Endothelial cell of umbilical vein (primary cell): ENCODE results near the gene ARMC5. TPM values are rescaled to one million over a fixed set of nuclear protein-coding genes. Genes with fewer than 3 reads are reported as not detected.
A peak's percentile ranks its signal among the peaks of the same experiment; 100 is the strongest.

Experiments
- BruUV-seq: library from RNA; stranded (reverse); fragments of 400-500 nt; replicated peaks from 2 replicates; lab custom pipeline; 2021; lab: Mats Ljungman, UMichigan
- CTCF ChIA-PET: fragments of 300-600, 350-600 bp; sonication (Branson Sonifier 250); formaldehyde crosslinking; loops from one replicate; lab custom pipeline; 2021; ENCODE audit warnings: antibody characterized with exemption, inconsistent platforms; lab: Charles Lee
- POLR2A ChIA-PET: fragments of 300-600, 350-600 bp; sonication (Branson Sonifier 250); formaldehyde crosslinking; loops from one replicate; lab custom pipeline; 2021; ENCODE audit warnings: antibody characterized with exemption, inconsistent platforms; lab: Charles Lee
- DNase-seq: peaks from one replicate; pipeline ENCODE4 v3.0.0-alpha.2; 2011; ENCODE audit warnings: low read depth, low spot score
- FAIRE-seq: peaks from 2 replicates; lab custom pipeline; 2011; peaks lifted over from hg19 to GRCh38; lab: Jason Lieb, UNC
- H2AFZ ChIP-seq: 2 replicates; pipeline ENCODE4 v1.6.0; 2012; ENCODE audit warnings: low read depth, low read length, control low read depth, inconsistent platforms
- H3K27ac ChIP-seq: 2 replicates; pipeline ENCODE4 v1.5.1; 2011; ENCODE audit warnings: low read depth, mild to moderate bottlenecking, control low read depth, low read length, moderate library complexity; ENCODE audit not compliant: insufficient read depth
- H3K27me3 ChIP-seq, 2 experiments: 2 replicates each; pipeline versions ENCODE4 v1.6.0 to v1.6.1; 2011; ENCODE audit warnings: low read length in 2 of 2, mixed read lengths in 1 of 2; ENCODE audit not compliant: control insufficient read depth in 2 of 2, insufficient read depth in 2 of 2
- H3K36me3 ChIP-seq, 2 experiments: 2 replicates in 1 of 2; 3 replicates in 1 of 2; pipeline ENCODE4 v1.5.1; 2011; ENCODE audit warnings: low read length in 2 of 2, mild to moderate bottlenecking in 1 of 2, moderate library complexity in 1 of 2; ENCODE audit not compliant: control insufficient read depth in 2 of 2, insufficient read depth in 2 of 2; ENCODE audit errors: extremely low read depth in 1 of 2
- H3K4me1 ChIP-seq: 3 replicates; pipeline ENCODE4 v1.5.1; 2011; ENCODE audit warnings: mild to moderate bottlenecking, low read length; ENCODE audit not compliant: control insufficient read depth, insufficient read depth; ENCODE audit errors: extremely low read depth
- H3K4me2 ChIP-seq: 2 replicates; pipeline ENCODE4 v1.6.1; 2011; ENCODE audit warnings: low read length, control low read depth, mixed read lengths; ENCODE audit not compliant: insufficient read depth
- H3K4me3 ChIP-seq, 3 experiments: fragments of 200-600 bp in 1 of 3; sonication (generic), shearing (Covaris generic) in 1 of 3; replicated peaks in 1 of 3; 2 replicates each; pipeline ENCODE4 v1.5.1; 2011 to 2016; ENCODE audit warnings: control low read depth in 3 of 3, low read length in 3 of 3, mild to moderate bottlenecking in 2 of 3, inconsistent platforms in 1 of 3, low read depth in 1 of 3, moderate library complexity in 1 of 3; ENCODE audit not compliant: insufficient read depth in 1 of 3
- H3K79me2 ChIP-seq: 2 replicates; pipeline ENCODE4 v1.6.0; 2012; ENCODE audit warnings: low read length, inconsistent platforms; ENCODE audit not compliant: control insufficient read depth, insufficient read depth
- H3K9ac ChIP-seq: replicated peaks from 2 replicates; pipeline ENCODE3; 2011; ENCODE audit warnings: low read length, control low read depth; ENCODE audit not compliant: insufficient read depth; ENCODE audit errors: extremely low read depth
- H3K9me1 ChIP-seq: replicated peaks from 3 replicates; pipeline ENCODE4 v1.6.0; 2011; ENCODE audit warnings: mild to moderate bottlenecking, low read length; ENCODE audit not compliant: control insufficient read depth, insufficient read depth; ENCODE audit errors: extremely low read depth
- H3K9me3 ChIP-seq: replicated peaks from 2 replicates; pipeline ENCODE4 v1.5.1; 2012; ENCODE audit warnings: low read length, inconsistent platforms; ENCODE audit not compliant: control insufficient read depth, insufficient read depth
- H4K20me1 ChIP-seq: replicated peaks from 2 replicates; pipeline ENCODE3; 2011; ENCODE audit warnings: mild to moderate bottlenecking, low read length; ENCODE audit not compliant: control insufficient read depth, insufficient read depth; ENCODE audit errors: extremely low read depth
- CTCF ChIP-seq, 2 donors: IDR thresholded peaks; 1 replicate in 1 of 2; 2 replicates in 1 of 2; pipeline ENCODE4 v1.5.1; 2011; ENCODE audit warnings: low read length in 2 of 2, mild to moderate bottlenecking in 2 of 2, moderate library complexity in 2 of 2, control low read depth in 1 of 2, inconsistent platforms in 1 of 2, low read depth in 1 of 2; ENCODE audit not compliant: insufficient read depth in 1 of 2; ENCODE audit errors: extremely low read depth in 1 of 2
- EZH2 ChIP-seq: IDR thresholded peaks from 2 replicates; pipeline ENCODE4 v1.6.1; 2012; ENCODE audit warnings: borderline replicate concordance, low read depth, mild to moderate bottlenecking, moderate library complexity, low read length, inconsistent platforms; ENCODE audit not compliant: severe bottlenecking
- FOS ChIP-seq: IDR thresholded peaks from 2 replicates; pipeline ENCODE4 v1.6.1; 2011; ENCODE audit warnings: mild to moderate bottlenecking, low read length, moderate library complexity, borderline replicate concordance; ENCODE audit not compliant: insufficient read depth
- GATA2 ChIP-seq: IDR thresholded peaks from 2 replicates; pipeline ENCODE4 v1.7.0; 2011; ENCODE audit warnings: low read depth, mild to moderate bottlenecking, moderate library complexity, mixed read lengths, low read length; ENCODE audit not compliant: insufficient read length, insufficient read depth
- JUN ChIP-seq: IDR thresholded peaks from 2 replicates; pipeline ENCODE4 v1.6.1; 2011; ENCODE audit warnings: borderline replicate concordance, low read depth; ENCODE audit not compliant: insufficient read length, insufficient read depth
- MAX ChIP-seq: IDR thresholded peaks from 2 replicates; pipeline ENCODE4 v1.6.1; 2011; ENCODE audit not compliant: insufficient read depth, insufficient read length
- MYC ChIP-seq: IDR thresholded peaks from one replicate; pipeline ENCODE4 v1.6.1; 2011; ENCODE audit warnings: mild to moderate bottlenecking, low read depth, low read length
- POLR2A ChIP-seq: IDR thresholded peaks from 2 replicates; pipeline ENCODE4 v1.6.1; 2012; ENCODE audit warnings: low read depth, mild to moderate bottlenecking, control low read depth, low read length
- POLR2AphosphoS5 ChIP-seq: IDR thresholded peaks from 2 replicates; pipeline ENCODE4 v1.6.1; 2012; ENCODE audit warnings: low read depth, mild to moderate bottlenecking, control low read depth, low read length, moderate library complexity; ENCODE audit not compliant: insufficient read depth
- dilution Hi-C: fragments of 300-500 bp; cut with MboI; formaldehyde crosslinking; loops from one replicate; pipeline ENCODE4 v1.15.0; 2019; ENCODE audit warnings: low sequenced_read_pairs; ENCODE audit not compliant: extremely low pct_ligation_motif_present
- intact Hi-C: fragments of 100-400 bp; cut with micrococcal nuclease; formaldehyde crosslinking; loops from one replicate; pipeline ENCODE4 v1.10.0; 2022
- polyA plus RNA-seq, 4 experiments: library from polyadenylated mRNA; depleted of rRNA in 3 of 4; stranded (reverse) in 3 of 4; unstranded in 1 of 4; fragments of >200 nt; gene quantifications; 2 replicates each; pipeline versions ENCODE4 v1.2.1 to v1.2.3, GENCODE V29; 2011 to 2012; ENCODE audit warnings: missing spikeins in 1 of 4
- total RNA-seq: library from RNA; stranded (reverse); gene quantifications from 2 replicates; pipeline ENCODE4 v1.2.3, GENCODE V29; 2021

Gene ARMC5
- total and polyA plus RNA-seq, 2 donors (not counting 3 experiments of a cell fraction or from before 2014, with no cell fraction given): 17.3 to 18.8 TPM

DNA sequence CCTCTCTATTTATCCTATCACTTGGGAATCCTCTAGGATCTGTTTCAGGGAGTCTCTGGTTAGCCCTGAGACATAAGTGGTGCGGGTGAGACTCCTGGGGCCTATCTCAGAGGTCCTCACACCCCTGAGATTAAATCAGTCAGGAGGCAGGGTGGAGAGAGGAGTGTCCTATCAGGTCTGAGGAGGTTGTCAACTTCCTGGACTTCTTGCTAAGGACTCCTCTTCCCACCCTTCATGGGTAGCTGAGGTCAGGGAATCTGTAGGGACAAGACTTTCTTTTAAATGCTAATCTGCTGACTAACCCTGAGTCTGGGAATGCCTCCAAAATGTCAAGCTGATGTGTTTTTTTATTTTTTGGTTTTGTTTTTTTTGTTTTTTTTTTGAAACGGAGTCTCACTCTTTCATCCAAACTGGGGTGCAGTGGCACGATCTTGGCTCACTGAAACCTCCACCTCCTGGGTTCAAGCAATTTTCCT, 6.6 kb upstream of the ARMC5 start:
- dilution Hi-C loops: no loop called here
- H3K9ac ChIP-seq: no peak overlapping the region

More for the DNA sequence above, 6.6 kb upstream of the ARMC5 start:
- Histone ChIP-seq H3K27ac (peak overlapping the region; percentile 49), H4K20me1 (no peaks in the 10 kb centered on the region), H3K36me3 (no peaks in the 10 kb centered on the region), H3K9me1 (no peaks in the 10 kb centered on the region), H3K27me3 (no peaks in the 10 kb centered on the region), H3K4me2 (peak overlapping the region; percentile 5), H2AFZ (no peak overlapping the region), H3K4me1 (peaks cover 22% of the 10 kb centered on the region), H3K79me2 (peaks cover 24% of the 10 kb centered on the region), H3K4me3 (no peak overlapping the region), H3K9me3 (no peaks in the 10 kb centered on the region)
- ChIA-PET CTCF (interaction anchor here (1.3 to 3.1 kb wide), 8 partner anchors 8 to 468 kb away, joined by 3 to 39 read pairs (median 4); partner anchors contain the start of genes HSD3B7 and ZNF843), POLR2A (interaction anchor here (1.8 kb wide), 1 partner anchor 10 kb away, joined by 5 read pairs; the partner anchor contains the start of gene ZNF843)
- no TSS peak for BruUV-seq
- DNase-seq (peak; percentile 25), FAIRE-seq (peak; percentile 88)
- no peak for TF ChIP-seq POLR2AphosphoS5
- TF ChIP-seq MAX: no peak
- TF ChIP-seq MYC: no peak
- TF ChIP-seq FOS: no peak
- TF ChIP-seq GATA2: no peak
- no peak for TF ChIP-seq EZH2
- no peak for TF ChIP-seq CTCF (IDR thresholded peaks at IDR 0.05; ENCODE audit: extremely low read depth in 1 of 2, insufficient read depth in 1 of 2, low read depth in 1 of 2, low read length in 2 of 2)
- TF ChIP-seq POLR2A: no peak
- TF ChIP-seq JUN: no peak
- intact Hi-C loops: no loop called here
